Measurements from ENCODE around the gene PHRF1.

The PHRF1 gene

GRCh38 chr11:617912-618682, 41.8 kb downstream of the PHRF1 start:
- no peak for TF ChIP-seq CTCF (IDR thresholded peaks at IDR 0.05; ENCODE audit: low read depth, low read length)
- DNase-seq (ENCODE audit: extremely low read depth, low read depth), result no peak

GRCh38 chr11:618856-619627, 42.8 kb downstream of the PHRF1 start:
- TF ChIP-seq CTCF (IDR thresholded peaks at IDR 0.05; ENCODE audit: low read depth, low read length), result no peak
- DNase-seq (ENCODE audit: extremely low read depth, low read depth), result no peak

- TF ChIP-seq CTCF (IDR thresholded peaks at IDR 0.05; ENCODE audit: low read depth, low read length), result no peak
- DNase-seq (ENCODE audit: extremely low read depth, low read depth), result no peak
Observed at GRCh38 chr11:619628-620050, 43.4 kb downstream of the PHRF1 start.

GRCh38 chr11:620201-620600, 43.9 kb downstream of the PHRF1 start:
- no peak for DNase-seq (ENCODE audit: extremely low read depth, low read depth)
- TF ChIP-seq CTCF (IDR thresholded peaks at IDR 0.05; ENCODE audit: low read depth, low read length), result no peak

- DNase-seq (ENCODE audit: extremely low read depth, low read depth), result no peak
- TF ChIP-seq CTCF (IDR thresholded peaks at IDR 0.05; ENCODE audit: low read depth, low read length), result no peak
Observed at GRCh38 chr11:620935-621814, 44.9 kb downstream of the PHRF1 start.

GRCh38 chr11:621838-622237, 45.6 kb downstream of the PHRF1 start:
- TF ChIP-seq CTCF (IDR thresholded peaks at IDR 0.05; ENCODE audit: low read depth, low read length), result no peak

More at GRCh38 chr11:621838-622237, 45.6 kb downstream of the PHRF1 start:
- DNase-seq (ENCODE audit: extremely low read depth, low read depth), result no peak
